ENCODE data around the gene ERCC1.
"Not testable (repeated sequence)": the region's sequence is repeated elsewhere in the genome, so short reads cannot be mapped to it uniquely, and the experiment has no call there.

Gene ERCC1

GRCh38 chr19:45419895-45420294 is 3.8 kb downstream of the ERCC1 start:
- no peak for DNase-seq (ENCODE audit: low read depth)

GRCh38 chr19:45419396-45419795 is 4.3 kb downstream of the ERCC1 start:
- DNase-seq (ENCODE audit: low read depth), result no peak
- TF ChIP-seq, protein P1, sequence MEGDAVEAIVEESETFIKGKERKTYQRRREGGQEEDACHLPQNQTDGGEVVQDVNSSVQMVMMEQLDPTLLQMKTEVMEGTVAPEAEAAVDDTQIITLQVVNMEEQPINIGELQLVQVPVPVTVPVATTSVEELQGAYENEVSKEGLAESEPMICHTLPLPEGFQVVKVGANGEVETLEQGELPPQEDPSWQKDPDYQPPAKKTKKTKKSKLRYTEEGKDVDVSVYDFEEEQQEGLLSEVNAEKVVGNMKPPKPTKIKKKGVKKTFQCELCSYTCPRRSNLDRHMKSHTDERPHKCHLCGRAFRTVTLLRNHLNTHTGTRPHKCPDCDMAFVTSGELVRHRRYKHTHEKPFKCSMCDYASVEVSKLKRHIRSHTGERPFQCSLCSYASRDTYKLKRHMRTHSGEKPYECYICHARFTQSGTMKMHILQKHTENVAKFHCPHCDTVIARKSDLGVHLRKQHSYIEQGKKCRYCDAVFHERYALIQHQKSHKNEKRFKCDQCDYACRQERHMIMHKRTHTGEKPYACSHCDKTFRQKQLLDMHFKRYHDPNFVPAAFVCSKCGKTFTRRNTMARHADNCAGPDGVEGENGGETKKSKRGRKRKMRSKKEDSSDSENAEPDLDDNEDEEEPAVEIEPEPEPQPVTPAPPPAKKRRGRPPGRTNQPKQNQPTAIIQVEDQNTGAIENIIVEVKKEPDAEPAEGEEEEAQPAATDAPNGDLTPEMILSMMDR (IDR thresholded peaks at IDR 0.05; ENCODE audit: low read length, missing control alignments), result no peak
- H3K4me3 ChIP-seq (replicated peaks; ENCODE audit: low read depth, low read length), result no peak overlapping the region

More at GRCh38 chr19:45419895-45420294, 3.8 kb downstream of the ERCC1 start:
- H3K4me3 ChIP-seq (replicated peaks; ENCODE audit: low read depth, low read length), result no peak overlapping the region
- TF ChIP-seq, protein P1 (IDR thresholded peaks at IDR 0.05; ENCODE audit: low read length, missing control alignments), result no peak

DNA sequence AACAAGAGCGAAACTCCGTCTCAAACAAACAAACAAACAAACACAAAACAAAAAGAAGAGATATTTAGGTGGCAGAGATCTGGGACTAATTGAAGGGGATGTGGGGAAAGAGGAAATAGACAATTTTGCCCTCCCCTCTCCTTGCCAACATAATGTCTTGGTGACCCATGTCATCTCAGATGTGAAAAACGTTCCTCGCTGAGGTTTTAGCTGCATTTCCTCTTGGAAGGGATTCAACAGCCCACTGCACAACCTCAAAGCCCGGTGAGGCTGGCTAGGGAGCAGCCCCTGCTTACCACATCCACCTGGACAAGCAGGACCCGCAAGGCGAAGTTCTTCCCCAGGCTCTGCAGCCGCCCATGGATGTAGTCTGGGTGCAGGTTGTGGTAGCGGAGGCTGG is 4.9 kb downstream of the ERCC1 start:
- H3K4me3 ChIP-seq (replicated peaks; ENCODE audit: low read depth, low read length), result no peak overlapping the region
- no peak for DNase-seq (ENCODE audit: low read depth)
- TF ChIP-seq, protein P1 (IDR thresholded peaks at IDR 0.05; ENCODE audit: low read length, missing control alignments), result no peak

- H3K4me3 ChIP-seq (replicated peaks; ENCODE audit: low read depth, low read length), result no peak overlapping the region
- TF ChIP-seq, protein P1 (IDR thresholded peaks at IDR 0.05; ENCODE audit: low read length, missing control alignments), result no peak
- no peak for DNase-seq (ENCODE audit: low read depth)
Measured at GRCh38 chr19:45417151-45417550, 6.6 kb downstream of the ERCC1 start.

DNA sequence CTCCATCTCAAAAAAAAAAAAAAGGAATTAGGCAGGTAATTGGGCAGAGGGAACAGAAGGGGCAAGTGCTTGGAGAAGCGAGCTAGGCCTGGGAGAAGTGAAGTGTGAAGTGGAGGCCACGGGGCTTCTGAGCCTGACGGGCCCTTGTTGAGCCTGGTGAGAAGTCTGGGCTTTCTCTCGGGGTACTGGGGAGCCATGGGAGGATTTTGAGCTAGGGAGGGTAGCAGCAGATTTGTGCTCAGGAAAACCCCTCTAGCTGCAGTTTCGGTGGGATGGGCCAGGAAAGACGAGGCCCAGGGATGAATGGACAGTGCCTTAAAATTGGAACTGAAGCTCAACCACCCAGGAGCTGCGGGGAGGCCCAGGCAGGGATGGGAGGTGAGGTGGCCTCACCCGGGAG is 9.2 kb downstream of the ERCC1 start:
- TF ChIP-seq, protein P1 (IDR thresholded peaks at IDR 0.05; ENCODE audit: low read length, missing control alignments), result no peak
- H3K4me3 ChIP-seq (replicated peaks; ENCODE audit: low read depth, low read length), result no peak overlapping the region
- no peak for DNase-seq (ENCODE audit: low read depth)

- TF ChIP-seq, protein P1 (IDR thresholded peaks at IDR 0.05; ENCODE audit: low read length, missing control alignments), result no peak
- no peak overlapping the region for H3K4me3 ChIP-seq (replicated peaks; ENCODE audit: low read depth, low read length)
- DNase-seq (ENCODE audit: low read depth), result no peak
Measured at GRCh38 chr19:45413497-45413896, 10.2 kb downstream of the ERCC1 start.

DNA sequence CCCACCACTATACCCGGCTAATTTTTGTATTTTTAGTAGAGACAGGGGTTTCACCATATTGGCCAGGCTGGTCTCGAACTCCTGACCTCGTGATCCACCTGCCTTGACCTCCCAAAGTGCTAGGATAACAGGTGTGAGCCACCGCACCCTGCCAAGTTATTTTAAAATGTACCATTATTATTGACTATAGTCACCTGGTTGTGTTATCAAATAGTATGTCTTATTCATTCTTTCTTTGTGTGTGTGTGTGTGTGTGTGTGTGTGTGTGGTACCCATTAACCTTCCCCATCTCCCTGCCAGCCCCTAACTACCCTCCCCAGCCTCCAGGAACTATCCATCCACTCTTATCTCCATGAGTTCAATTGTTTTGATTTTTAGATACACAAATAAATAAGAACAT is 13.4 kb downstream of the ERCC1 start:
- not testable (repeated sequence) for DNase-seq (ENCODE audit: low read depth); H3K4me3 ChIP-seq (replicated peaks; ENCODE audit: low read depth, low read length)

DNA sequence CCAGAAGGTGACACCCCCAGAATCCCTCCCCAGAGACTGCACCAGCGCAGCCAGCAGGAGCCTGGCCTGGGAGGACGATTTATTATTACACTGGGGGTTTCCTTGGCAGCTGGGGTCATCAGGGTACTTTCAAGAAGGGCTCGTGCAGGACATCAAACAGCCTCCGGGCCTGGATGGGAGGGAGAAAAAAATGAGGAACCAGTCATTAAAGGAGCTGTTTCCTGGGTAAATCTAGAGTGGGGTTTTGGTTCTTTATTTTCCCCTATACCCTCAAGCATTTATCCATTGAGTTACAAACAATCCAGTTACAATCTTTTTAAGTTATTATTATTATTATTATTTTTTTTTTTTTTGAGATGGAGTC is 14.2 kb downstream of the ERCC1 start:
- no peak overlapping the region for H3K4me3 ChIP-seq (replicated peaks; ENCODE audit: low read depth, low read length)
- TF ChIP-seq, protein P1 (IDR thresholded peaks at IDR 0.05; ENCODE audit: low read length, missing control alignments), result no peak
- DNase-seq (ENCODE audit: low read depth), result no peak

Data from fibroblast of pulmonary artery (primary cell).